HL-60/S4 (cell line): ENCODE results near the gene CDC123.
"Not testable (repeated sequence)": the region's sequence is repeated elsewhere in the genome, so short reads cannot be mapped to it uniquely, and the experiment has no call there.

Experiments used
- in situ Hi-C: fragments of 300-500 bp; cut with MboI; formaldehyde crosslinking; loops from 2 replicates; pipeline ENCODE4 v1.14.3; 2022; ENCODE audit warnings: low sequenced_read_pairs

CDC123 gene

DNA sequence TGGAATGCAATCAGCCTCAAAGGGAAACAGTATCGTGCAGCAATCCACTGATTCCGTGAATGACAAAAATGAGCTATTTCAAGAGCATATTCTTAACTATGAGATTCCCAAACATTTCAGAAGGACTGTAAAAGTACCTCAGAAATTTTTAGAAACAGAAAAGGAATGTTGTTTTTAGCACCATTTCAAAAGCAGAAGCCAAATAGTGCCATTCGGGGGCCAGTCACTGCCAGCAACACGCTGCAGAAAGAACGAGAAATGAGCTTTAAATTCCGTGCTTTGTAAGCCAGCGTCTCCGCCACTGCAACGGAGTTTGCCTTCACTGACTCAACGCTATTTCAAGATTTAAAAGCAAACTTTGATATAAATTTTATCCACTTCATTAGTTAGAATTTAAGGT lies 6.6 kb upstream of the CDC123 start:
- in situ Hi-C loops: no loop called here

DNA sequence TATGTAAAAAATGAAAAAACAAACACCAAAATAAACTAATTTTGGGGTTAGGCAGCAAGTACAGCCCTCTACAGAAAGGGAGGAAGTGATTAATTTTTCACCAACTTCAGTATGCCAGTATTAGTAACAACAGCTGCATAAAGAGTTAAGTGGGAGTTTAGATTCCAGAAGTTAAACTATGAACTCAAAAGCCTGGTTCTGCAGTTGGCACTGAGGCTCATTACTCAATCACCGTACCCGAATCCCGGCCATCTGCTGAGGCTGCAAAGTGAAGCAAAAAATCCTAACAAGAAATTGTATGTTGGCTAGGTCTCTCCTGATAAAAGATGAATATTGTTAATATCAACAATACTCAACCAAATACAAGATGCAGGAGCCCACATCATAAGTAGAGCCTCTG lies 4.3 kb upstream of the CDC123 start:
- in situ Hi-C loops: no loop called here

DNA sequence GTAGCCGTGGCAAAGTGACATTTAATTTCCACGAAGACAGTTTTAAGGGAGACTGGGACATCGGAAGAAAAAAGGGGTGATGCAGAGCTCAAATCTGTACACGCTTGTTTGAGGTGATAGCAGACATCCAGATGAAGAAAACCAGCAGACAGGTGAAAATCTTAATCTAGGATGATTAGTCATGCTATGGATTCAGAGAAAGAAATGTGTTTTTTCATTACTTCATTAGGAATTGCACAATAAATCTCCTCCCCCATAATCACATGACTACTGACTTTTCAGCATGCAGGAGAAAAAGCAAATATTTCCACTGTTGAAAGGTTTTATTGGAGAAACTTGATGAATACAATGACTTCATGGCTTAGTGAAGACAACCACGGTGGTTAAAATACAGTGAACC lies 2.8 kb upstream of the CDC123 start:
- in situ Hi-C loops: no loop called here

DNA sequence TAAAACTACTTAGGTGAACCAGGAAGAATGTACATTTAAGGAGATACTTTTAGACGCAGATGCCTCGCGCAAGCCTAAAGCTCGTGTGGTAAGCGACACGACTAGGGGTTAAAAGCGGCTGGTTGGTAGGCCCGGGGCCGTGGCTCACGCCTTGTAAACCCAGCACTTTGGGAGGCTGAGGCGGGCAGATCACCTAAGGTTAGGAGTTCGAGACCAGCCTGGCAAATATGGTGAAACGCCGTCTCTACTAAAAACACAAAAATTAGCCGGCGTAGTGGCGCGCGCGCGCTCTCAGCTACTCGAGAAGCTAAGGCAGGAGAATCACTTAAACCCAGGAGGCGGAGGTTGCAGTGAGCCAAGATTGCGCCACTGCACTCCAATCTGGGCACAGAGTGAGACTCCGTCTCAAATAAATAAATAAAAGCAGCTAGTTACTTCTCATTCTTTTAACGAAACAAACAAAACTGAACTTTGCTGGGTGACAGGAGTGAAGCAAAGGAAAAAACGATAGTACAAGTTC lies 1.2 kb upstream of the CDC123 start:
- in situ Hi-C loops: no loop called here

DNA sequence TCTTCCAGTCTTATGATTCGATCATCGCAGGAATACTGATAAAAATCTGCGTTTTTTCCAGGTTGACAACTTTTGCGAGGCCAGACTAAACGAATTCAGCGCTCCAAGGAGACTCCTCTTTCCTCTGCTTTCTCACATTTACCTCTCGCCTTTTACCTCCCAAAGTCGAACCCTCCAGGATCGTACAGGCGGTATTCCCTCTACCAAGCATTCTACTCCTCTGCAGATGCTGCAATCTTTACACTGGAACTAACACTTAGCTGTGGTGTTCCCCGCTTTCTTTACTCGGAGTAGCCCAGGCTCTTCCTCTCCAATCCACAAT lies 746 bp upstream of the CDC123 start:
- in situ Hi-C loops: no loop called here

GRCh38 chr10:12196531-12197211 lies 683 bp downstream of the CDC123 start:
- in situ Hi-C loops: no loop called here

- in situ Hi-C loops: no loop called here
Measured at GRCh38 chr10:12198156-12198555, 2.2 kb downstream of the CDC123 start.

GRCh38 chr10:12200850-12201249 lies 4.9 kb downstream of the CDC123 start:
- in situ Hi-C loops: no loop called here

- in situ Hi-C loops: no loop called here
Measured at GRCh38 chr10:12201543-12201942, 5.6 kb downstream of the CDC123 start.

- in situ Hi-C loops: no loop called here
Measured at GRCh38 chr10:12202226-12202625, 6.2 kb downstream of the CDC123 start.

GRCh38 chr10:12205082-12205481 lies 9.1 kb downstream of the CDC123 start:
- in situ Hi-C loops: no loop called here

DNA sequence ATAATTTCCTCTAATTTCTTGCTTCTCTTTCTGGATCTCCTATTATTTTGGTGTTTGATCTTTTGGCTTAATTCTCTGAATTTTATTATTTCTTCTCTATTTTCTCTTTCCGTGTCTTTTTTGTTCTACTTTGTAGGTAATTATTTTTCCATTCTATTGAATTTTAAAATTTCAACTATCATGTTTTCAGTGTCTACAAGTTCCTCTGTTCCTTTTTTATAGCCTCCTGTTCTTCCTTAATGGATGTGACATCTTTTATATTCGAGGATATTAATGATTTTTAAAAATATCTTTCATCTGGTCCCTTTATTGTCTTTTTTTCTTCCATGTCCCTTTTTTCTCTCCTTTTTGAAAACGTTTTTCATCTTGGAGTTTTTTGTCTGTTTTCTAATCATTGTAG lies 11.1 kb downstream of the CDC123 start:
- in situ Hi-C loops: no loop called here

DNA sequence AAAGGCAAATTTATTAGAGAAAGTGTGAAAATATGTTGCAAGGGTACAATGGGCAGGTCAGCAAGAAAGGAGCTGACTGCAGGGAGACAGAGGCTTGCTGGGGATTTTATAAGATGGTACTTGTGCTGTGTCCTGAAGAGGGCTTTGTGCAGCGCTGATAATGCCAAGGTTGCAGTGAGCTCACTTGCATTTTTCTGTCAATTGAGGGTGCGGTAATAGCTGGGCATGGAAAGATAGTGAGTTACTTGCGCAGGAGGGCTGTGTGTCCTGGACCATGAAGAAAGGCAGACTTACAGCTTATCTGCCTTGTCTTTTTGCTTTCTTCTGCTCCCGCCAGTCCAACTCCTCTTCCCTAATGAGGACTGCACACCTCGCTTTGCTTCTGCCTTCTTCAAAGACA lies 12.5 kb downstream of the CDC123 start:
- in situ Hi-C loops: no loop called here

- in situ Hi-C loops: no loop called here
Measured at GRCh38 chr10:12212454-12212853, 16.5 kb downstream of the CDC123 start.

GRCh38 chr10:12213621-12214020 lies 17.6 kb downstream of the CDC123 start:
- in situ Hi-C loops: no loop called here

- in situ Hi-C loops: no loop called here
Measured at GRCh38 chr10:12214093-12214492, 18.1 kb downstream of the CDC123 start.

DNA sequence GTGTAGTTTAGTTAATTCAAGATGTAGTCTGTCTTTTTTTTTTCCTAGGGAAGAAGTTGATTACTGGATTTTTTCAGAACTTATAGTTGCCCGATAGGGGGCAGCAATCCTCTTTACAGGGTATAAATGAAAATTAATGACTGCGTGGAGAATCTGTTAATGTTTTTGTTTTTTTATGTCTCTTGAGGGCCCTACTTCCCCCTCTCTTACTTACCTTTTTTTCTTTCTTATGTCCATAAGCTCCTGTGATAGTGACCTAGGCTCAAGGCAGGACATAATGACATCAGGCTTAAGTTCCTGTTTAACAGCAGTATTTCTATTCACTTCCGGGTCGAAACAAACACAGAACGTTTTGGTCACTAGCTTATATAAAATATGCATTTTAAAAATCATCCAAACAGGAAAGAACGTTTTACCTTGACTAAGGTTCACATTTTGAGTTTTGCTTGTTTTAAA lies 18.8 kb downstream of the CDC123 start:
- in situ Hi-C loops: no loop called here

GRCh38 chr10:12218991-12219390 lies 23.0 kb downstream of the CDC123 start:
- in situ Hi-C loops: no loop called here

DNA sequence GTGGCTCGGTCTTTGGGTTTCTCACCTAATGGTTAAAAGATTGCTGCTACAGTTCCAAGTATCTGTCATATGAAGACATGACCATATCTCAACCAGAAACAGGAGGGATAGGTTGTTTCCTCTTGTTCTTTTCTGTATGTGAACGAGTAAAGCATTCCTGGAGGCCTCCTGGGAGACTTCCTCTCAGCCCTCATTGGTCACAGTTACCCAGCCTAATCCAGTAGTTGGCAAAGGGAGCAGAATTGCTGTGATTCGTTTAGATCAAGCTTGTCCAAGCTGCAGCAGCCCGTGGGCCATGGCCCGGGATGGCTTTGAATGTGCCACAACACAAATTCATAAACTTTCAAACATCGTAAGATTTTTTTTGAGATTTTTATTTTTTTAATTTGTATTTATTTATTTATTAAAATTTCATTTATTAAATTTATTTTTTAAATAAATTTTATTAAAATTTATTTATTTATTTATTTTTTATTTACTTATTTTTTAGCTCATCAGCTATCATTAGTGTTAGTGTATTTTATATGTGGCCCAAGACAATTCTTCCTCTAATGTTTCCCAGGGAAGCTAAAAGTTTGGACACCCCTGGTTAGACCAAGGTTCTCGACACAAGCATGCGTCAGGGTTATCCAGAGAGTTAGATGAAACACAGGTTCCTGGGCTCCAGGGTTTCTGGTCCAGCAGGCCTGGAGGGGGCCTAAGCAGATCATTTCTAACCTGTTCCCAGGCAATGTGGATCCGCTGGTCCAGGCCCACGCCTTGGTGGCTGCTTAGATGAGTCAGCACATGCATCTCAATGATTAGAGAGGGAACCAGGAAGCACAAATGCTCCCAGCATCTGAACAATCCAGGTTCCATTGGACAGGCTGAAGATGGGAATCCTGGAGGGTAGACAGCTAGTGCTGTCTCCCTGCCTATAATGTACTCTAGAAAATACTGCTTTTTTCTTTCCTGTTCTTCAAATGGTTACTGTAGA lies 25.6 kb downstream of the CDC123 start:
- in situ Hi-C loops: no loop called here

- in situ Hi-C loops: no loop called here
Measured at GRCh38 chr10:12225444-12225843, 29.5 kb downstream of the CDC123 start.

DNA sequence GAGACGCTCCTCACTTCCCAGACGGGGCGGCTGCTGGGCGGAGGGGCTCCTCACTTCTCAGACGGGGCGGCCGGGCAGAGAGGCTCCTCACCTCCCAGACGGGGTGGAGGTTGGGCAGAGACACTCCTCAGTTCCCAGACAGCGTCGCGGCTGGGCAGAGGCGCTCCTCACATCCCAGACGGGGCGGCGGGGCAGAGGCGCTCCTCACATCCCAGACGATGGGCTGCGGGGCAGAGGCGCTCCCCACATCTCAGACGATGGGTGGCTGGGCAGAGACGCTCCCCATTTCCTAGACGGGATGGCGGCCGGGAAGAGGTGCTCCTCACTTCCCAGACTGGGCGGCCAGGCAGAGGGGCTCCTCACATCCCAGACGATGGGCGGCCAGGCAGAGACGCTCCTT lies 30.4 kb downstream of the CDC123 start:
- in situ Hi-C loops: not testable (repeated sequence)

- in situ Hi-C loops: no loop called here
Measured at GRCh38 chr10:12228851-12229250, 32.9 kb downstream of the CDC123 start.
